NT2/D1 (cell line): ENCODE measurements around the gene DLG2.

Experiments used
- DNase-seq: peaks from one replicate; pipeline ENCODE4 v3.0.0-alpha.2; 2011; ENCODE audit warnings: low read depth, low spot score
- H3K27me3 ChIP-seq: 2 replicates; pipeline ENCODE4 v1.6.0; 2011; ENCODE audit warnings: mild to moderate bottlenecking; ENCODE audit not compliant: insufficient read length, insufficient read depth
- H3K36me3 ChIP-seq: 2 replicates; pipeline ENCODE4 v1.6.1; 2011; ENCODE audit warnings: mild to moderate bottlenecking, low read length, mixed read lengths; ENCODE audit not compliant: insufficient read depth, insufficient read length
- H3K4me1 ChIP-seq: 2 replicates; pipeline ENCODE4 v1.5.1; 2011; ENCODE audit not compliant: insufficient read depth, insufficient read length
- H3K4me3 ChIP-seq: 2 replicates; pipeline ENCODE4 v1.5.1; 2011; ENCODE audit warnings: low read depth; ENCODE audit not compliant: insufficient read length
- H3K9ac ChIP-seq: 2 replicates; pipeline ENCODE4 v1.6.0; 2011; ENCODE audit warnings: low read depth; ENCODE audit not compliant: insufficient read length
- H3K9me3 ChIP-seq: 2 replicates; pipeline ENCODE4 v1.5.1; 2011; ENCODE audit warnings: mild to moderate bottlenecking, low read length; ENCODE audit not compliant: insufficient read depth
- SUZ12 ChIP-seq: IDR thresholded peaks from 2 replicates; pipeline ENCODE4 v1.6.1; 2011; ENCODE audit not compliant: insufficient read length, insufficient read depth; ENCODE audit errors: extremely low read depth
- YY1 ChIP-seq: IDR thresholded peaks from 2 replicates; pipeline ENCODE4 v1.6.1; 2011; ENCODE audit not compliant: insufficient read length, insufficient read depth
- ZNF274 ChIP-seq: IDR thresholded peaks from 2 replicates; pipeline ENCODE4 v1.6.1; 2011; ENCODE audit warnings: mild to moderate bottlenecking, low read depth, low read length

DLG2 gene

DNA sequence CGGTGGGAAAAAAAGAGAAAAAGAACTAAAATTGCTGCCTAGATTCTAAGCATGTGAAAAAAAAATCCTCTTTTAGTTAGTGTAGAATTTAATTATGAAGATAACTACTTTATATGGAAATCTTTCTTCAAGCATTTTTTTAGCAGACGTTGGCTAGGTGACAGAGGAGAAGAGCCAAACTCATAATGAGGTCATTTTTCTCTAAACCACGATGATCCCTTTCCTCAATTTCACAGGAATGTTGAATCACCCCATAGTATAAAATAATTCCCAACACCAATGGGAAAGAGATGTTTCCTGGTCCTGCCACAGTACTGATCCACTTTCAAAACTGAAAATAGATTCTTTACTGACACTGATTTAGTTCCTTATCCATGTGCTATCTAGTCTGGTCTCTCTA, 319.8 kb downstream of the DLG2 start:
- Histone ChIP-seq H3K9me3 (no peaks in the 10 kb centered on the region), H3K36me3 (no peaks in the 10 kb centered on the region), H3K4me1 (no peaks in the 10 kb centered on the region), H3K27me3 (no peaks in the 10 kb centered on the region), H3K4me3 (no peak overlapping the region), H3K9ac (no peak overlapping the region)
- DNase-seq = no peak
- TF ChIP-seq ZNF274 (no peak), SUZ12 (no peak), YY1 (no peak)

DNA sequence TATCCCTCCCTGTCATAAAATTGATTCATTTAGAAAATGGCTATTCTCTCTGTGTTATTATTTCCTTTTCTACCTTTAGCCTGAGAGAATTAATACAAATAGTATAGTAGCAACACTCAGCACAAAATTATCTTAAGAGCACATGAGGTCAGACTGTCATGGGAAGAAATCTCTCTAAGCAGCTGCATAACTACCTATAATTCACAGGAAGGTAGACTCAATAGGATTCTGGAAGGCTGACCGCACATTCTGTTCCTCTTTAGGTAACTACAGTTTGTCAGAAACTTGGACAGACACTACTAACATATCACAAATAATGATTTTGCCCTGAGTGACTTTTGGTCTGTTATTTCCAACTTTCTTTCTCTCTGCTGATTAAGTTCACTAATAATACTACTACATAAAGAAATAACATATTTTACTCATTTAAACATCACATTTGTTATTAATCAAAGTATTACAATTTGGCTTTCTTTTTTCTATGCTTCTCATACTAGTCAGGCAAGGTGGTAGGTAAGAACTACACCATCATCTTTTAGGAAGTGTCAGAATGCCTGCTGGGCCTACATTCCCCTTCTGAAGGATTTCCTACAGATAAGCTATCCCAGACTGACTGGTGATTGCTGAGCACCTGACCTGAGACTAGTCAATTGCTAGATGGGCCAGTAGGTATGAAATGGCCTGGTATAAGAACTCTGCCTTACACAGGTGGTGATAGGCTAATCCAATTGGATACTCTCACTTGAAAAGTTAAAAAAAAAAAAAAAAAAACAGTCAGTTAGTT, 325.1 kb downstream of the DLG2 start:
- H3K27me3 ChIP-seq = no peaks in the 10 kb centered on the region
- TF ChIP-seq YY1 (no peak), SUZ12 (no peak), ZNF274 (no peak)
- H3K36me3 ChIP-seq = no peaks in the 10 kb centered on the region
- no peak for DNase-seq
- H3K9ac ChIP-seq = no peak overlapping the region
- H3K9me3 ChIP-seq = no peaks in the 10 kb centered on the region
- H3K4me3 ChIP-seq = no peak overlapping the region
- H3K4me1 ChIP-seq = no peaks in the 10 kb centered on the region

GRCh38 chr11:85299258-85299942, 327.7 kb downstream of the DLG2 start:
- TF ChIP-seq SUZ12 (no peak), YY1 (no peak)
- Histone ChIP-seq H3K9ac (no peak overlapping the region), H3K4me3 (no peak overlapping the region), H3K9me3 (no peaks in the 10 kb centered on the region), H3K27me3 (no peaks in the 10 kb centered on the region), H3K36me3 (no peaks in the 10 kb centered on the region), H3K4me1 (no peaks in the 10 kb centered on the region)
- no peak for DNase-seq

DNA sequence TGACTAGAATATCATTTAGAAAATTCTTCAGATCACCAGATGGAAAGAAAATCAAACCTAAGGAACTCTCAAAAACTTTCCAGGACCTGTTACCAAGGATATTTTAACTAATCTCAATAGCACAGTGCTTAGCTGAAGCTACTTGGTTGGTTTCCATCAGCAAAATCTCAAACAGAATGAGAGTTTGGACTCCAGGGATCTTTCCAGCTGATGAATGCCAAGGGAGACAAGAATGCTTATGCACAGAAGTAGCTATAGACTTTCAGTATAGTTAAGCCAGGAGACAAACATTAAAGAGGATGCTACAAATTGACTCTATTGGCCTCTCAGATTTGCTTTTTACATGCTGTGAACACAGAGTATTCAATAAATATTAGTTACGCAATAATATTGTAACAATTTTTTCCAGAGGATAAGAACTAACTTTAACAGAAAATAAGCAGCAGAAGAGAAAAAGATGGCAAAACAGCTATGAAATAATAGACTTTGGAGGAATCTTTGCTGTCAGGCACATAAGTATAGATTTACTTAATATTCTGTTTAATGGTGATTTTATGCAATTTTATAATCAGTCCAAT, 331.4 kb downstream of the DLG2 start:
- Histone ChIP-seq H3K9me3 (no peaks in the 10 kb centered on the region), H3K4me1 (no peaks in the 10 kb centered on the region), H3K36me3 (no peaks in the 10 kb centered on the region), H3K9ac (no peak overlapping the region), H3K27me3 (no peaks in the 10 kb centered on the region), H3K4me3 (no peak overlapping the region)
- no peak for DNase-seq
- TF ChIP-seq SUZ12 (no peak), ZNF274 (no peak), YY1 (no peak)

DNA sequence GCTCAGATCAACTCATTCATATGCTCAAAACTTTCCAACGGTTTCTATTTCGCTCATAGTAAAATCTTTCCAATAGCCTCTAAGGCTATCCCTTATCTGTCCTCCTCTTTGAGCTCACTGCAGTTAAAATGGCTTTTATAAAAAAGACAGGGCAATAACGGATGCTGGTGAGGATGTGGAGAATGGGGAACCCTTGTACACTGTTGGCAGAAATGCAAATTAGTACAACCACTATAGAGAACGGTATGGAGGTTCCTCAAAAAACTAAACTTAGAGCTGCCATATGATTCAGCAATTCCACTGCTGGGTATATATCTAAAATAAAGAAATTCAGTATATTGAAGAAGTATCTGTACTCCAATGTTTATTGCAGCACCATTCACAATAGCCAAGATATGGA, 345.6 kb downstream of the DLG2 start:
- Histone ChIP-seq H3K27me3 (no peaks in the 10 kb centered on the region), H3K9ac (no peak overlapping the region), H3K36me3 (no peaks in the 10 kb centered on the region), H3K9me3 (no peaks in the 10 kb centered on the region), H3K4me1 (no peaks in the 10 kb centered on the region), H3K4me3 (no peak overlapping the region)
- TF ChIP-seq SUZ12 (no peak), ZNF274 (no peak), YY1 (no peak)
- DNase-seq = no peak

DNA sequence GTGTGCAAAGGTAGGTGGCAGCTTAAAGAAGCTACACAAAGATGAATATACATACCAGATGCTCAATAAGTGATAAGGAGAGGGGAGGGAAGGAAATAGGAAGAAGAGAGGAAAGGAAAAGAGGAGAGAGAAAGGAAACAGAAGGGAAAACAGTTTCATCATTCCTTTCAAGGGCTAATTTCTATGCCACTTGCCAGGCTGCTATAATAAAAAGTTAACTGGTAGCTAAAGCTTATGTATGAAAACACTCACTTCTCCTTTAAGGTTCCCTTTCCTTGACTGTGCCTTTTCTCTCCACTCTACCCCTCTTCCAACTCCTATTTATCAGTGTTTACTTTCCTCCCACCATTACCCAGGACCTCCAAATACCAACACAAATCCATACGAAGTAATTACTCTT, 347.9 kb downstream of the DLG2 start:
- DNase-seq = no peak
- TF ChIP-seq ZNF274 = no peak
- no peak for TF ChIP-seq SUZ12
- TF ChIP-seq YY1 = no peak

GRCh38 chr11:85277693-85278092, 349.5 kb downstream of the DLG2 start:
- DNase-seq = no peak
- H3K36me3 ChIP-seq = no peaks in the 10 kb centered on the region
- no peaks in the 10 kb centered on the region for H3K9me3 ChIP-seq
- no peak for TF ChIP-seq SUZ12
- TF ChIP-seq ZNF274 = no peak
- TF ChIP-seq YY1 = no peak
- no peak overlapping the region for H3K9ac ChIP-seq
- H3K4me1 ChIP-seq = no peaks in the 10 kb centered on the region
- no peak overlapping the region for H3K4me3 ChIP-seq
- H3K27me3 ChIP-seq = no peaks in the 10 kb centered on the region

More for the DNA sequence above, 347.9 kb downstream of the DLG2 start:
- Histone ChIP-seq H3K36me3 (no peaks in the 10 kb centered on the region), H3K9ac (no peak overlapping the region), H3K27me3 (no peaks in the 10 kb centered on the region), H3K4me3 (no peak overlapping the region), H3K4me1 (no peaks in the 10 kb centered on the region), H3K9me3 (no peaks in the 10 kb centered on the region)
